H7 (cell line): ENCODE data around the gene LRIT3. TPM values are rescaled to one million over a fixed set of nuclear protein-coding genes. Genes with fewer than 3 reads are reported as not detected.
A peak's percentile ranks its signal among the peaks of the same experiment; 100 is the strongest.

Source experiments
- DNase-seq: peaks from one replicate; pipeline ENCODE4 v3.0.0; 2012
- H3K27me3 ChIP-seq: 2 replicates; pipeline ENCODE4 v1.6.0; 2011; ENCODE audit warnings: mild to moderate bottlenecking, low read length; ENCODE audit not compliant: control insufficient read depth, insufficient read depth
- H3K36me3 ChIP-seq: replicated peaks from 2 replicates; pipeline ENCODE4 v1.5.1; 2011; ENCODE audit warnings: low read length; ENCODE audit not compliant: control insufficient read depth, insufficient read depth
- H3K4me3 ChIP-seq: 2 replicates; pipeline ENCODE4 v1.5.1; 2011; ENCODE audit warnings: low read depth, mild to moderate bottlenecking, control low read depth, low read length, moderate library complexity; ENCODE audit not compliant: insufficient read depth
- total RNA-seq: library from RNA; depleted of rRNA; stranded (reverse); fragments of >200 nt; shearing (Covaris generic); gene quantifications from 2 replicates; pipeline ENCODE4 v1.2.3, GENCODE V29; 2014; rRNA removed

LRIT3 gene
- 0.07 and 0.14 TPM in 2 replicates for total RNA-seq

- Histone ChIP-seq H3K4me3 (no peak within 1 kb of the TSS), H3K36me3 (no peaks in the 10 kb centered on the region), H3K27me3 (no peaks in the 10 kb centered on the region)
- DNase-seq = no peak
Observed at GRCh38 chr4:109847896-109848442, at the start of gene LRIT3. LRIT3 (plus strand) TSS chr4:109848107; CDS start chr4:109848202, 95 bp downstream.

DNA sequence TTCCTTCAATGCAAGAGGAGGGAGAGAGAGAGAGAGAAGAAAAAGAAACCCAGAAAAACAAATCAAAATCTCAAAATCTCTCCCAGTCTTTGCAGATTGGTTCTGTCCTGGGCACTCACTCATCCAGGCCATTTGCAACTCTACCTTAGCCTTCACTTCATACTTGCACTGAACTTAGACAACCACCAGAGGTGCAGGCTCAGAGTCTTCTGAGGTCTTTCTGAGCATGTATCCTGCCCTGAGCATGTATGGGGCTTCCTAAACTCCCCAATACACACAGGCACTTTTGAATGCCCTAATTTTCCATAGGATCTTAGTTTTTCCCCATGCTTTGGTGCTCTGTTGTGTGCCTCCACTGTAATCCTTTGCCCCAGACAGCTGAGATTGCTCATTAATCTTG, 49.0 kb upstream of the LRIT3 start:
- H3K27me3 ChIP-seq = no peaks in the 10 kb centered on the region
- H3K4me3 ChIP-seq = no peak overlapping the region
- no peaks in the 10 kb centered on the region for H3K36me3 ChIP-seq
- DNase-seq = no peak

DNA sequence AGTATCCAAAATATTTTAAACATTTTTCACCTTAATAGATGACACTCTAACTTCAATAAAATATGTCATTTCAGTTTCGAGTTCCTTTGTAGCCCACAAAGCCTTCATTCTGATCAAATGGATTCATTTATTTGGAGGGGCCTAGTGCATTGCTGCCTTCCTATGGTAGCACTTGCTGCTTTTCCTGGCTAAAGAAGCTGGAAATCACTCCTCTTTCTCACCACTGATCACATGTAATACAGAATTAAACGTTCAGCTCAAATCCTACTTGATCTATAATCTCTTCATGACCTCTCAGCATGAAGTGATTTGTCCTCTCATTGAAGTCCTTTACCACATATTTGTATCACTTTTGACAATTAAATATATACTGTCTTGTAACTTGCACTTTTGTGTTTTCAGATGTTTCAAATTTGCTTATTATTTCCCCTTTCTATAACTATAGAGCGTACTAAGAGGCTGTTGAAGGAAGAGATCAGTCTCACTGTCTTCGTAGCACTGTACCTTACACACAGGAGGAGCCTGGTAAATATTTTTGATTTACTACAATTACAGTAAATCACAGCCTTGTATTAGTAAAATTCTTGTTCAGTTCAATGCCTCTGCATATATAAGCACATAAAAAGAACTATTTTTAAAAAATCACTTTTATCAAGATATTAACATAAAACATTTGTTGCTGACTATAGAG, 46.7 kb upstream of the LRIT3 start:
- no peak for DNase-seq
- Histone ChIP-seq H3K36me3 (no peaks in the 10 kb centered on the region), H3K4me3 (no peak overlapping the region)

GRCh38 chr4:109801895-109802319, 46.0 kb upstream of the LRIT3 start, which contains the start of gene CFI:
CFI (minus strand) TSS chr4:109801999; CDS start chr4:109801971, 28 bp downstream.
- no peak for DNase-seq
- no peaks in the 10 kb centered on the region for H3K36me3 ChIP-seq
- H3K27me3 ChIP-seq = no peaks in the 10 kb centered on the region
- no peak within 1 kb of the TSS for H3K4me3 ChIP-seq

More for the DNA sequence above, 46.7 kb upstream of the LRIT3 start:
- H3K27me3 ChIP-seq = no peaks in the 10 kb centered on the region

DNA sequence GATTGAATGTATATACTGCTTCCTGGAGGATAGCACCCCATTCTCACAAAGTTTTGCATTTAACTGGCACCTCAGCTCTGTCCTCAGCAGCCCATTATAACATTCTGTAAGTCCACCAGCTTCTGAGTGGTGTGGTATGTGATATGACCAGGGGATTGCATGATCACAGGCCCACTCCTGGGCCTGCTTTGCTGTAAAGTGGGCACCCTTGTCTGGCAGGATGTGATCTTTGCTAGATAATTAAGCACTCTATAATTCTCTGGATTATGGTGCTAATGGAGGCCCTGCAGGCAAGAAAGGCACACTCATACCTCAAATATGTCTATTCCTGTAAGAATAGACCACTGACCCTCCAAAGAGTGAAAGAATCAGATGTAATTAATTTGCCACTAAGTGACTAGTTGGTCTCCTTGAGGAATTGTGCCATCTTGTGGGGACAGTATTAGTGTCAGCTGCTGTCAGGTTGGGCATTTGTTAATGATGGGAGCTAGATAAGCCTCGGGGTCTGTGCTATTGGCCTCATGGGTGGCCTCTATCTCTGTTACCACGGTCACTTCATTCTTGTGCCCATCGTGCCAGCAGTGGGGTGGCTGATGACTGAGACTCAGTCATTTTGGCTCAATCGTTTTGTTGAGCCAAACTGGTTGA, 43.9 kb upstream of the LRIT3 start:
- DNase-seq = peak; percentile 43
- Histone ChIP-seq H3K4me3 (no peak overlapping the region), H3K27me3 (no peaks in the 10 kb centered on the region), H3K36me3 (no peaks in the 10 kb centered on the region)

GRCh38 chr4:109809655-109810054, 38.3 kb upstream of the LRIT3 start:
- Histone ChIP-seq H3K27me3 (no peaks in the 10 kb centered on the region), H3K4me3 (no peak overlapping the region), H3K36me3 (no peaks in the 10 kb centered on the region)
- DNase-seq = no peak

GRCh38 chr4:109810552-109811387, 37.1 kb upstream of the LRIT3 start:
- peak; percentile 40 for DNase-seq
- Histone ChIP-seq H3K4me3 (no peak overlapping the region), H3K36me3 (no peaks in the 10 kb centered on the region), H3K27me3 (no peaks in the 10 kb centered on the region)

DNA sequence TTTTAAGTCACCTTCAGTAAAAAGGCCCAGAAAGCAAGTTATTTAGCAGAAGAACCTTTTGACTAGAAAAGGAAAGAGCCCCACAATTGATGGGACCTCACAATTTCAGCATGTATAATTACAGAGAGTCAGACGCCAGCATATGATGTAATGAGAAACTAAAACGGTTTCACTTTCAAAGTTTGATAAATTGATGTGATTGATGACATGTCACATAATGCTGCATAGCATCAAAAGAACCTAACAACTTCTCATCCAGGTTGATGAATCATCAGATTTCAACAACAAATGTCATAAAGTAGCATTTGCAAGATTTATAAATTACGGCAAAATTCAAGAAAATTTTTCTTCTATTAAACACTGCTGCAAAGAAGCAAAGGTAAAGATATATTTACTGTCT, 36.2 kb upstream of the LRIT3 start:
- Histone ChIP-seq H3K36me3 (no peaks in the 10 kb centered on the region), H3K4me3 (no peak overlapping the region)
- DNase-seq = no peak

GRCh38 chr4:109815151-109816081, 32.5 kb upstream of the LRIT3 start, which contains the start of gene GAR1:
GAR1 (plus strand) TSS chr4:109815762; CDS start chr4:109816165, 403 bp downstream.
- H3K4me3 ChIP-seq = peak within 1 kb of the TSS; percentile 94
- peak; percentile 86 for DNase-seq
- H3K36me3 ChIP-seq = peaks cover 5% of the 10 kb centered on the region
- H3K27me3 ChIP-seq = no peaks in the 10 kb centered on the region

More for the DNA sequence above, 36.2 kb upstream of the LRIT3 start:
- H3K27me3 ChIP-seq = no peaks in the 10 kb centered on the region

DNA sequence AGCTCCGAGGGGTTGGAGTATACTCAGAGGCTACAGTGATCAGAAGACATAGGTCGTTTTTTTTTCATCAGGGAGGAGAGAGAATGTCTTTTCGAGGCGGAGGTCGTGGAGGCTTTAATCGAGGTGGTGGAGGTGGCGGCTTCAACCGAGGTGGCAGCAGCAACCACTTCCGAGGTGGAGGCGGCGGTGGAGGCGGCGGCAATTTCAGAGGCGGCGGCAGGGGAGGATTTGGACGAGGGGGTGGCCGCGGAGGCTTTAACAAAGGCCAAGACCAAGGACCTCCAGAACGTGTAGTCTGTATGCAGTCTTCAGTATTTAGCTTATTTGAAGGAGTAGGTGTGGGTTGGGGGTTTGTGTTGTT, 31.8 kb upstream of the LRIT3 start:
- DNase-seq = peak; percentile 23
- H3K27me3 ChIP-seq = no peaks in the 10 kb centered on the region
- H3K36me3 ChIP-seq = peaks cover 8% of the 10 kb centered on the region
- H3K4me3 ChIP-seq = peak overlapping the region; percentile 94

DNA sequence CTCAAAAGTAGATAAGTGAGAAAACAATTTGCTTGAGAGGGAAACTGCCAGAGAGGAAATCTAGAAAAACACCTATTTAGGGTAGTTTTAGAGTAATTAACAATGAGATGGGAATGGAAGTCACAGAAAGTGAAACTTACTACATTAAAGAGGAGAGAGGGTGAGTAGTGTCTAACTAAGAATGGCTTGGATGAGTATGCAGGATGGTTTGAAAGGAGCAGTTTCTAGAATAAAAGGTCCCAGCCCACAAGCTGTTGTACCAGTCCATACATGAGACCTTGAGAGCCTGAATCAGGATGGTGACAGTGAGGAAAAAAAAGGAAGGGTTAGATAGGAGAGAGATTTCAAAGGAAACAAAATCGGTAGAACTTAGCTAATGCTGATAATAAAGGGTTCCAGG, 31.0 kb upstream of the LRIT3 start:
- no peak for DNase-seq
- H3K36me3 ChIP-seq = peaks cover 8% of the 10 kb centered on the region
- H3K4me3 ChIP-seq = no peak overlapping the region
- H3K27me3 ChIP-seq = no peaks in the 10 kb centered on the region

GRCh38 chr4:109818268-109818667, 29.6 kb upstream of the LRIT3 start:
- DNase-seq = no peak
- H3K27me3 ChIP-seq = no peaks in the 10 kb centered on the region
- H3K4me3 ChIP-seq = no peak overlapping the region
- H3K36me3 ChIP-seq = peaks cover 13% of the 10 kb centered on the region

DNA sequence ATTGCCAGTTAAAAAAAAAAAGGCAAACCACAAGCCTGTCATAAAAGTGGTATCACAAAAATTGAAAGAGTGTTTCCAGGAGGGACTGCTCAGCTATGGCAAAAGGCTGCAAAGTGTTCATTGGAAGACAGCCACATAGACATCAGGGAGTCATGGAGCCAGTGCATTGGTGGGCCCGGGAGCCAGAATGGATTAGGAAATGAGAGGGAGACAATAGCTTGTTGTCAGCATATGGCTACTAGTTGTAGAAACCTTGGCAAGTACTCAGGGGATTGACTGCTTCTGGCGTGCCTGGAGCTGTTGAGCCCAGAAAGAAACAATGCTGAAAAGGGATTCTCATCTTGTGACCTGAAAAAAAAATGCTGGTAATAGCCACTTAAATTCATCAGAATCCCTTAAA, 27.3 kb upstream of the LRIT3 start:
- H3K36me3 ChIP-seq = peaks cover 15% of the 10 kb centered on the region
- DNase-seq = no peak
- no peaks in the 10 kb centered on the region for H3K27me3 ChIP-seq
- no peak overlapping the region for H3K4me3 ChIP-seq
